Fibroblast of skin of right quadriceps (primary cell): Measurements from ENCODE around the gene OPTC.
A peak's percentile ranks its signal among the peaks of the same experiment; 100 is the strongest.
"Not testable (repeated sequence)": the region's sequence is repeated elsewhere in the genome, so short reads cannot be mapped to it uniquely, and the experiment has no call there.

ENCODE experiments used
- DNase-seq: peaks from one replicate; pipeline ENCODE4 v3.0.0-alpha.2; 2013

The OPTC gene

GRCh38 chr1:203492748-203493130 lies 1.2 kb upstream of the OPTC start:
- no peak for DNase-seq

GRCh38 chr1:203495845-203496244 lies 1.9 kb downstream of the OPTC start:
- DNase-seq = no peak

- DNase-seq = no peak
Observed at GRCh38 chr1:203497269-203497777, 3.4 kb downstream of the OPTC start.

- DNase-seq = no peak
Observed at GRCh38 chr1:203499643-203500278, 5.8 kb downstream of the OPTC start.

- DNase-seq = no peak
Observed at GRCh38 chr1:203500279-203500678, 6.3 kb downstream of the OPTC start.

GRCh38 chr1:203503836-203504235 lies 9.9 kb downstream of the OPTC start:
- DNase-seq = no peak

GRCh38 chr1:203504400-203505250 lies 10.7 kb downstream of the OPTC start:
- peak; percentile 78 for DNase-seq

- DNase-seq = no peak
Observed at GRCh38 chr1:203505526-203506204, 11.7 kb downstream of the OPTC start.

GRCh38 chr1:203506858-203507626 lies 13.1 kb downstream of the OPTC start:
- DNase-seq = no peak

- DNase-seq = no peak
Observed at GRCh38 chr1:203507759-203508158, 13.8 kb downstream of the OPTC start.

- DNase-seq = no peak
Observed at GRCh38 chr1:203508463-203509073, 14.6 kb downstream of the OPTC start.

GRCh38 chr1:203509135-203509534 lies 15.2 kb downstream of the OPTC start:
- no peak for DNase-seq

GRCh38 chr1:203511513-203511912 lies 17.6 kb downstream of the OPTC start:
- no peak for DNase-seq

GRCh38 chr1:203511930-203512329 lies 18.0 kb downstream of the OPTC start:
- no peak for DNase-seq

- DNase-seq = no peak
Observed at GRCh38 chr1:203512517-203512847, 18.5 kb downstream of the OPTC start.

- peak; percentile 95 for DNase-seq
Observed at GRCh38 chr1:203512848-203513584, 19.1 kb downstream of the OPTC start.

- no peak for DNase-seq
Observed at GRCh38 chr1:203513585-203514031, 19.7 kb downstream of the OPTC start.

- no peak for DNase-seq
Observed at GRCh38 chr1:203516184-203516583, 22.2 kb downstream of the OPTC start.

GRCh38 chr1:203516906-203517305 lies 23.0 kb downstream of the OPTC start:
- no peak for DNase-seq

- DNase-seq = no peak
Observed at GRCh38 chr1:203517426-203518110, 23.6 kb downstream of the OPTC start.

- DNase-seq = not testable (repeated sequence)
Observed at GRCh38 chr1:203518139-203518538, 24.2 kb downstream of the OPTC start.
